Activated CD4-positive, alpha-beta T cell treated with anti-CD3 and anti-CD28 coated beads for 4 hours (primary cell): ENCODE results near the gene ALDH1A3.
A peak's percentile ranks its signal among the peaks of the same experiment; 100 is the strongest.
"Not testable (repeated sequence)": the region's sequence is repeated elsewhere in the genome, so short reads cannot be mapped to it uniquely, and the experiment has no call there.

Experiments used
- DNase-seq, 2 donors: peaks; one replicate each; pipeline ENCODE4 v3.0.0-alpha.2; 2020

ALDH1A3 gene

DNA sequence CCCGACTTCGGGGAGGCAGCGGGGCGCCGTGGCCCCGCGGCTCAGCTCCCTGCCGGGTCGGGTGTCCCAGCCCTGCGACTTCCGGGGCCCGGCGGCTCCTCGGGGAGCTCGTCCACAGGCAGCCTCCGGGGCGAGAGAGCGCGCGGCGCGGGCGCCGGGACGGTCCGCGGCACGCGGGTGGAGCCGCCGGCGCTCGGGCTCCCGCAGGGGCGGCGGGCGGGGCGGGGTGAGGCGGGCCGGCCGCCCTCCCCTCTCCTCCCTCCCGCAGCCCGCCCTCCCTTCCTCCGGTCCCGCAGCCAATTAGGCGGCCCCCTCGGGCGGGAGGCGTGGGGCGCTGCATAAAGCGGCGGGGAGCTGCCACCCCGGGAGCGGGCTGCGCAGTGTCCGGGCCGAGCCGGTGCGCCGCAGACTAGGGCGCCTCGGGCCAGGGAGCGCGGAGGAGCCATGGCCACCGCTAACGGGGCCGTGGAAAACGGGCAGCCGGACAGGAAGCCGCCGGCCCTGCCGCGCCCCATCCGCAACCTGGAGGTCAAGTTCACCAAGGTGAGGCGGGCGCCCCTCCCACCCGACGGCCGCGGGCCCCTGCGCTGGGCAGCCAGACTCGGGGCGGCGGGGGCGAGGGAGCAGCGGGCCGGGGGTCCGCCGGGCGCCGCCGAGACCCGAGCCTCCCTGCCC lies at the start of gene ALDH1A3:
Gene ALDH1A3, plus strand, starts transcription at position 368 of the 675 bp plus-strand sequence. Its CDS starts 77 bp downstream, at position 445.
- no peak for DNase-seq

DNA sequence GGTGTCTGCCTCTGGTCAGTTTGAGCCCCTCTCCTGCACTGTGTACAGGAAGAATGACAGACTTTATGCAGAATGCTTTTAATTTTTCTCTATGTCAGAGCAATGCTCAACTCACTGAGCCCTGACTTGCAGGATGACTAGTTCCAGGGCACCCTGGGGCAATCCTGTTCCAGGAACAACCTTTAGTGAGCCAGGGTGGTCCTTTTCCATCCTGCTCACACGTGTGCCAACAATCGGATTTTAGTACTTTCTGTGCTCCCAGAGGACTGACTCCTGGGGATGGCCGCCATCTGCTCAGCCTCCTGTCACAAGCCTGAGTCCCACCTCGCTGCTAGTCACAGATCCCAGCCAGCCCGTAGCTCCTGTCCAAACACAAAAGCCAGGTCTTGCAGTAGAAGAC lies 48.2 kb upstream of the ALDH1A3 start:
- DNase-seq, result no peak

DNA sequence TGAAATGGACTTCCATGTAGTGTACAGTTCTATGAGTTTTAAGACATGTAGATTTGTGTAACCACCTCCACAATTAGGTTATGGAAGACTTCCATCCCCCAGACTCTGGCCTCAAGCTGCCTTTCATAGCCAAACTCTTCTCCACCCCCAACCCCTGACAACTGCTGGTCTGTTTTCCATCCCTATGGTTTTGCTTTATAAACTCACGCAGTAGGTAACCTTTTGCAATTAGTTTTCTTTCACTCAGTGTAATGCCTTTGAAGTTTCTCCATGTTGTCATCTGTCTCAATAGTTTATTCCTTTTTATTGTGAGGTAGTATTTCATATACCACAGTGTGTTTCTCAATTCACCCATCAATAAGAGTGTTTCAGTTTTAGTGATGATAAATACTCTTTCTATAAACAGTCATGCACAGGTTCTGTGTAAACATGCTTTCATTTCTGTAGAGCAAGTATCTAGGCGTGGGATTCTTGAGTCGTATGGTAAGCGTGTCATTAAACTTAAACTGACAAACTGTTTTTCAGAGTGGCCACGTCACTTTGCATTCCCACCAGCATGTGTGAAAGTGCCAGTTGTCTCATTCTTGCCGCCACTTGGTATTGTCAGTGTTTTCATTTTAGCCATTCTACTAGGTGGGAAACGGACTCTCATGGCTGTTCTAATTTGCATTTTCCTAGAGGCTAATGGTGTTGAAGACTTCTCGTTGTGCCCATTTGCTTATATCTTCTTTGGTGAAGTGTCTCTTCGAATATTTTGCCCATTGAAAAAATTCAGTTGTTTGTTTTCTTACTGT lies 47.3 kb upstream of the ALDH1A3 start:
- DNase-seq, result no peak

DNA sequence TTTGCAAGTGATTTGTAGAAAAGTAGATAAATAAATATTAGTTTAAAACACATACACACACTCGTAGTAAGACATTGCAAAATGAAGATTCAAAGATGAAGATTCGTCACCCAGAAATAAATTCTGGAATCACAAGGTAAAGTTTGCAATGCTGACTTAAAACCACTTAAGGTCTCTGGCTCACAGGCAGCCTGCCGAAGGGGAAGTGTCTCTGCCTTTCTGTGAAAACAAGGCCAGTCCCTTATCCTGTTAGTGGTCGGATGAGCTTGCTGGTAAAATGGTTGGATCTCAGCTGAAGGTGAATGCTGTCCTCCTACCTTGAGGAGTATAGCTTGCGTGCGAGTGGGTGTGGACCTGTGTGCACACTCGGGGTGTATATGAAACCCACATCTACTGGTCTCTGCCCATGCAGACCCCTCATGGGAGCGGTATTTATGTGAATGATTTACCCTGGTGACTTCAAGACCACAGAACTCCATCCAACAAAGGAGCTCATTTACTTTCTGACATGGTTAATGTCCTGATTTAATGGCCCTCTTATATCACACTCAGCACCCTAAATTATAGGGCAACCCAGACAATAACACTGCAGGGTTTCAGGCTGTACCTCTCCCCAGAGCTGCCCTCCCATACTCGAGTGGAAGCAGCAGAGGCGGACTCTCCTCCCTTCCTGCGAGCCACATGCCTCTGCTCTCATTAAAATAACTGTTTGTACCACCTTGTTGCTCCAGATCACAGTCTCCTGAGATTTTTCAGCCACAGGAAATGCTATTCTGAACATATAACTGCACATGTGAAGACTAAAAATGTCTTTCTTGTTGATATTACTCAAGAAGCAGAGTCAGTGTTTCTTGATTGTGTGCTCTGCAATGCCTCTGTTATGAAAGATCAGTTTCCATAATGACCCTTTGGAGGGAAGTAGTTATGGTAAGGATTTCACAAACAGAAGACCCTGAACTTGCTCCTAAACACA lies 45.9 kb upstream of the ALDH1A3 start:
- DNase-seq, result no peak

DNA sequence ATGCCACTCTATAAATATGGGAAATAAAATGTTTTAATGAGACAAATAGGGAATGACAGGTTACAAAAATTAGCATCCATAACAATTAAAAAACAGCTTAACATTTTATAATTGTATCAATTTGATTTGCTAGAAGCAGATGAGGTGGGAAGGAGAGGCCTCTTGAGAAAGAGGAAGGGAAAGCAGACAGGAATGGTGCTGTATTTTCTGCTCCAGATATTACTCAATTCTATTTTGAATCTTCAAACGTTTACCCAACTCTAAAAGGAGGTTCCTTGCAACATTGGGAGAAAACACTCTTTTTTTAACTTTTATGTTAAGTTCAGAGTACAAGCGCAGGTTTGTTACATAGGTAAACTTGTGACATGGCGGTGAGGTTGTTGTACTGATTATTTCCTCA lies 44.9 kb upstream of the ALDH1A3 start:
- DNase-seq, result no peak

DNA sequence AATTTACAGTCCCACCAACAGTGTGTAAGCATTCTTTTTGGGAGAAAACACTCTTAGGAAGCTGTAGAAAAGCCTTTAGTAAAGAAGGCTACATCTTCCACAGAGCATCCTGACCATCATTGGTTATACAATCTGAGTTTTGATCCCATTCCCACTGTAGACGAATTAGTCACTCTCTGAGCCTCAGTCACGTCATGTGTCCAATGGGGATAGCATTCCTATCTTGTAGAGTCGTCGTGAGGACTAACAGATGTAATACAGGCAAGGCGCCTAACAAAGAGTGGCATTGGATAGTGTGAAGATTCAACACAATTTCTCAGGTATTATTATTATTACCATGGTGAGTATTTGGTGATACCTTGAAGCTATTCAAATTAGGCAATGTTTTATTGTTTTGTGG lies 44.0 kb upstream of the ALDH1A3 start:
- DNase-seq, result no peak

DNA sequence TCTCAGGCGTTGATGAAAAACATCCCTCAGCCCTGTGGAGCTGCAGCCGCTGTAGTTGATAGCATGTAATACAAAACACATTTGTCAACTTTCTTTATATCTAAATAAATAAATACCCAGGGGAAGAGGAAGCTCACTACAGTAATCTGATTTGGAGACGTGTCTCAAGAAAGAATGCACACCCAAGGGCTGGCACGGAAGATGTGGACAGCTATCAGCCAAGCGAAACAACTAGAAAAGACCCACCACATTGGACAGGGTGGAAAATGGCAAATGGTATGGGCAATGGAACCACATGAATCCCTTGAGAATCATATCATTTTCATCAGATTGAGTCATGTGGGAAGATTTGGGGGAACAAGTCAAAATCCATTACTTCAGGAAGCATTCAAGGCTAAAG lies 43.1 kb upstream of the ALDH1A3 start:
- DNase-seq, result no peak

DNA sequence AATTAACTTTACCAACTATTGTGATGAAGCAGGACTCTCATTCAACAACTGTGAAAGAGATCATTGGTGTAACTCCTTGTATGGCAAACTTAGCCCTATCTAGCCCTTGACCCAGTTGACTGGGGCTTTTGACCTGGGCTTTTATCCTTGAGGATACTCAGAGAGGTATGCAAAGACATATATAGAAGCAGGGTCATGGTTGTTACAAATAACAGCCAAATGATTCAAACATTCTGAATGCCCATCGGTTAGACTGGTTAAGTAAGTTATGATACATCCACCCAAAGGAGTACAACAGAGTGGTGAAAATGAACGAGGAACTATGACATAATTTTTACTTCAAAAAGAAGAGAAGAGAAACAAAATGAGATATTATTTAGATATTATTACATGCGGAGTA lies 38.2 kb upstream of the ALDH1A3 start:
- no peak for DNase-seq

DNA sequence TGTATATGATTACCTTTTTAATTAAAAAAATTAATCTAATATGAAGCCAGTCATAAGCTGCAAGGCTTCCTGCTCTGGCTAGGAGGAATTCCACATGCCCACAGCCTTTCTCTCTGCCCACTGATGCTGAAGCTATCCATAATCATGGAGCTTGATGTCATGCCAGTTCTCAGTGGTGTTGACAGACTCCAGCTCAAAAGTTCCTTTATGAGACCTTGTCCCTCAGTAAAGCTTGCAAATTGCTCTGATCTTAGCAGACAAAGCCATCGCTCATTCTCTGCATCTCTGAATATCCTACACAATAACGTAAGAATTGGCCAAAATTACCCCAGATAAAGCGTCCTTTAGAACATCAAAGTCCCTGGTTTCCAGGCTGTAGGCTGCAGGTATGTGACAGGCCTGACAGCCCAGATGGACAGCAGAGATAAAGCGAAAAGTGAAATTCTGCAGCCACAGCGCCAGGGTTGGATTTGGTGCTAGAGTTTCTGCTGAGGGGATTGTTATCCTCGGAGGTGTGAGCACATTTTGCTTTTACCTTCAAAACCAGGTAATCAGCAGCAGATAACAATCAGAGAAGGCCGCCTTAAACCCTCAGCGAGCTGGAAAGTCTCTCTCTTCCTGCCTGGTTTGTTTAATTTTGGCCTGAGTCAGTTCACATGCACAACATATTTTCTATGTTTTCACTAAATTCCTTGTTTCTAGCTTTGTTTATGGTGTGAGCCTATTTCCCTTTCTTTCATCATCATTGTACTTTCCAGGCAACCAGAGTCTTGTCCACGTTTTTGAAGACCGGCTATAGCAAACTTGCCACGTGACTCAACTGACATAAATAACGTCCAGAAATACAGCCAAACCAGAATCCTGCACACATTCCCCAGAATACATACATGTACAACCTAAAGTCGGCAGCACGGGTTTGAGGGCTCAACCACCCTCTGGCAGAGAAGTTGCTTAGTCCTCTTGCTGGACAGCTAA lies 36.6 kb upstream of the ALDH1A3 start:
- DNase-seq, result no peak

DNA sequence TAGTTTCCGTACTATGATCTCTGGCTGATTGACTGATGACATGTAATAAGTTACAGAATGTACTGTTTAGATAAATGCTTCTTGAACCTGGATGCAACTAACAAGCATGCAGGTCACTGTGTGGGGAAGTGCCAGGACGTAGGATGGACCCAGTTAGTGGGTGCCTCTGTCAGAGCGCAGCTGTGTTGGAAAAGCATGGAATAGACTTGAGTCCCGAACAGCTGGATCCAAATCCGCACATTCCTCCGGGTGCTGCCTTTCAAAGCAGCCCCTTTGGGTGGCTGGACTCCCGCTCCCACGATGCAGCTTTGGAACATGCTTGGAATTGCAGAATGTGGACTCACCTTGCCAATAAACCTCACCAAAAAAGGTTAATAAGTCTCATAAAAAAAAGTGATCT lies 35.5 kb upstream of the ALDH1A3 start:
- DNase-seq, result no peak

DNA sequence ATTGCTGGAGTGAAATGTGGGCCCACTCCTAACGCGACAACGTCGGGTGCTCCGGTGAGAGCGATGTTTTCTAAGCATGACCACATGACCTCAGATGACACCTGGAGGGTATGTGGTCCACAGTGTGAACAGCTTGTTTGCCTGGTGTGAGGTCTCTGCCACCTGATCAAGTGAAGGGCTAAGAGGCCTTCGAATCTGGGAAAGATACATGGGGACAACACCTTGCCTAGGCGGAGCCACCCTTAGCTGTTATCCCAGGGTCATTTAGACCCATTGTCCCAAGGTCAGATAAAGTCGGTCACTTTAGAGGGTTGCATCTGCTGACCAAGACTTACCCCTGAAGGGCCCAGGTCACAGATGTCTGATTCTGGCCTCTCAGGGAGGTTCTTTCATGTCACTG lies 34.9 kb upstream of the ALDH1A3 start:
- no peak for DNase-seq

DNA sequence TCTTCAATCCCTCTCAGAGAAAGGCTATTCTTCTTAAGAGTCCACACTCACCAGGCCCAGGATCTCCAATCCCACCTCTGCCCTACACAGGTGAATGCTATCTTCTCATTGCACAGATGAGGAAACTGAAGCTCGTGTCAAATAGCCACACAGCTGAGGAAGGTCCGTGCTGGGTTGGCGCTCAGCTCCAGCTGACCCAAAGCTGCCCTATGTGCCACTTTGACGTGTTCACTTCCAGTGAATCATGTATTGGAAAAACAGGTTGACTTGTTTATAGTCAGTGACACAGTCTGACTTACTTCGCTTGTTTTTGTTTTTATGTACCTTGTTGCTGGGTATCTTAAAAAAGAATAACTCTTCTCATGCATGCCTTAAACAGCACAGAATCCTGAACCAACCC lies 32.4 kb upstream of the ALDH1A3 start:
- no peak for DNase-seq

DNA sequence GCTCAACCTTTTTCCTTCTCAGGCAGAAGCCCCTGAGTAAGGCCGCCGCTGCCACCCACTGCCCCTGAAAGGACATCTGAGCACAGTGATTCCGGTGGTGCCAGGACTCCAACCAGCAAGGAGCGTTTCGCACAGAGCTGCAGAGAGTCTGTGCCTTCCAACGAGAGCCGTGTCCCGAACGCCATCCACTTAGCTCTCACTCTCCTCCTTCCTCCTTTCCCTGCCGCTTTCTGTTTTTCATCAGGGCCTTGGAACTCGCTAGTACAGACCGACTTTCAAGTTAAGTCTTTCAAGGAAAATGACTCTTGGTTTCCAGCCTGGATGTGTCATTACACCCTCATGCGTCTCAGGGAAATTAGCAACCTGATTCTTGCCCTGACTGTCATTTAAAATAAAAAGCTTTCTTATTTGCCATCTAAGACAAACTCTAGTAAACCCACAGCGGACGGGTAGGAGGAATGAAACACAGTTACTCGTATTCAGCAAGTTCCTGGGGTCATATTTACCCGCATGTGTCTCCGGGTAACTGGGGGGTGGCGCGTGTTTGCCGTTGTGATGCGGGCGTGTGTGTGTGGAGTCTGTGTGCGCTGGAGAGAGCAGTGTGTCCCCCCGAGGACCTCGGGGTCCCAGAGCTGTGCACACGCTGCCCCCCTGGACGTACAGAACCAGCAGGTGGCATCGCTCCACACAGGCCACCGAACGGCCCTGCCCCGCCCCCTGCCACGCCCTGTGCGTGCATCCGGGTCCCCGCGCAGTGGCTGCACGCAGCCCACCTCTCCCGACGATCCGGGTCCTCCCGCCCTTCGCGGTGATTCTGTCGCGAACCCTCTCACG lies 30.4 kb upstream of the ALDH1A3 start:
- peak; percentile 36 to 38 for DNase-seq

DNA sequence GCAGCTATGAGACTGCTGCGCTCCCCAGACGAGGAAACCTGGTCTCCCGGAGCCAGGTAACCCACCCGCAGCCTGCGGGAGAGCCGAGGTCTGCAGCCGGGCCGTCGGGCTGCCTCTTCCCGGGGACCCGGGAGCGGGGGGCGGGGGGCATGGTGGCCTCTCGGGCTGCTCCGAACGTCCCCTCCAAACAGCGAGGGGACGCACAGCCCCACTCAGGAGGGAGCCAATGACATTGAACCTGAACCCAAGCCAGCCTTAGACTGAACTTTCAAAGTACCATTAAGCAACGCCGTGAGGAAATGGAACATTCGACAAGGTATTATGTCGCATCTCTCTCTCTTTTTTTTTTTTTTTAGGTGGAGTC lies 29.8 kb upstream of the ALDH1A3 start:
- no peak for DNase-seq

DNA sequence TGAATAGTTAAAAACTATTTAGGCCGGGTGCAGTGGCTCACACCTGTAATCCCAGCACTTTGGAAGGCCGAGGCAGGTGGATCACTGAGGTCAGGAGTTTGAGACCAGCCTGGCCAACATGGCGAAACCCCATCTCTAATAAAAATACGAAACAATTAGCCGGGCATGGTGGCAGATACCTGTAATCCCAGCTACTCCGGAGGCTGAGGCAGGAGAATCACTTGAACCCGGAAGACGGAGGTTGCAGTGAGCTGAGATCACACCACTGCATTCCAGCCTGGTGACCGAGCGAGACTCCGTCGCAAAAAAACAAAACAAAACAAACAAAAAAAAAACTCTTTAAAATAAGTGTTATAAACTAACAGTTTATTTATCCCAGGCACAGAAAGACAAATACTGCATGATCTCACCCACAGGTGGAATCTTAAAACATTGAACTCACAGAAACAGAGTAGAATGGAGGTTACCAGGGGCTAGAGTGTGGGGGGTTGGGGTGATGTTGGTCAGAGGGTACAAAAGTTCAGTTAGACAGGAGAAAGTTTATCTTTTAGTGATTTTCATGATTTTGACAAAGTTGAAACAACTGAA lies 28.1 kb upstream of the ALDH1A3 start:
- not testable (repeated sequence) for DNase-seq

DNA sequence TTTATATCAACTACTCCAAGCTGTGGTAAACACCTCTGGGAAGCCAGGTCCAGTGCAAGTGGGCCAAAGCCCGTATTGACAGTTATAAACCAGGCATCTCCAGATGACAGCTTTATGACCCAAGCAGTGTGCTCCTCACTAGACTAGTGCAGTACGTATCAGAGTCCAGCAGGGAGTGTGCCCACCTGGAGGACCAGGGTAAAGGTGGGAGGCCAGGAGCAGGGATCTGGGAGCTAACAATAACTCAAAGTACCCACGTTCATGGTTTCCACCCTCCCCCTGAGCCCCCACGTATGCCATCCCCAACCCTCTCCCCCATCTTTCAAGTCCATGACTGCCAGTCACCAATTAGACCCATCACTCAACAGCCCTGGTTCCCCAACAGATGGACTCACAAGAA lies 27.0 kb upstream of the ALDH1A3 start:
- DNase-seq, result no peak

DNA sequence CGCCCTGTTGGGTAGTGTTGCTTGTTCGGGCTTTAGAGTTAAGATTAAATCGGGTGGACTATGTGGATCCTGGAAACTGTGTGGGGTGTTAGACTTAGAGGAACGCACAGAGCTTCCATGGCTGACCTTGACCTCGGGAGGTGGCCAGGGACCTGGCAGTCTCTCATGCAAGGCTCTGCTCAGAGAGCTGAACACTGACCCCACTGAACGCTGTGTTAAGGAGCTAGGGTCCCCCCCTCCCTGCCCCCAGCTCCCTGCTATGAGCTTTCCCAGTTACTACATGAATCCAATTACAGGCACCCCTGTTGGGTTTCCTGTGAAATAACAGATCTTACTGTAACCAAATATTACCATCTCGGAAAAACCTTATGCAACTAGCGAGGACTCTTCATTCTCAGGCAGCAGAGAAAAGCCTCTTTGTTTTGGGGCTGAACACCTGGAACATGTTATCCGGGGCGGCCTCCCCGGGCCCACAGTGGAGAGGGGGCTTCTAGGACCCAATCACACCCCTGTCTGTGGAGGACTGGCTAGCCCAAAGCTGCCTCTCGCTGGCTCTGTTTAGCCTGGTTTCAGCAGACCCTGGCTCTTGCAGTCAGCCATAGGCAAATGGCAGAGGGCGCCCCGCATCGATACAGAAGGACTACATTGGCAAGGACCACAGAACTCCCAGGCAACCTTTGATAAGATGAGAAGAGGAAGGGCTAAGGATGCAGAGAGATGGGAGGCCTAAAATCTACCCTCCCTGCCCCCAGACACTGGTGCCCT lies 25.8 kb upstream of the ALDH1A3 start:
- no peak for DNase-seq

DNA sequence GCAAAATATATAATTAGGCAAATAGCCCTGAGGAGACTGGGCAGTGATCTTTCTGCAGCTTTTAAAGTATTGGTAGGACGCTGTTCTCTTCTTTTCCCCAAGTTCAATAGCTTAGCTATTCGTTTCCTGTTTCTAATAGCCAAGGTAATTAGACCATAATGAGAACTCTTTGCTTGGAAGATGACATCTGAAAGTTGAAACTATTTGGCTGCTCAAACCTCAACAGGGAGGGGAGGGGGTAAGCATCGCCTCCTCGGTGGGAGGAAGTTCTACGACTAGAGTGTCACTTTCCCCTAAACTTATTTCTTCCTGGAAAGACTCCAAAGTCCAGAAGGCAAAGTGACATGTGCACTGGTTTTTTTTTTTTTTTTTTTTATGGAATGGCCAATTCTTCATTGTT lies 22.8 kb upstream of the ALDH1A3 start:
- no peak for DNase-seq

DNA sequence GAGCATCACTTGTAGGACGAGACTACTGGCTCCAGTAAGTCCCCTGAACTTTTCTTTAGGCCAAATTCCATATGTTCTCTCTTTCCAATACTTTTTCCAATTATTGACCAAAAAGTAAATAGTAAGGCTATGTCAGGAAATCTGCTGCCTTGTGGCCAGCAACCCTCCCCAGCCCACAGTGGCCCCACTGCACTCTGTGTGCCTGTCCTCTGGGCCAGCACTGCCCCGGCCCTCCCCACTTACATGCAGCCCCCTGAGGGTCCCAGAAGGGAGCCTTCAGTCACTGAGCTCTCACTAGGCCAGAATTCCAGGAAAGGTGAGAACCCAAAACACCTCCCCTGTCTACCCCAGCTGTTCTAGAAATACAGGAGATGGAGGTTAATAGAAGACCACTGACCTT lies 21.3 kb upstream of the ALDH1A3 start:
- no peak for DNase-seq
